GM23338 (cell line): Measurements from ENCODE around the gene PLEKHA7. TPM values are rescaled to one million over a fixed set of nuclear protein-coding genes. Genes with fewer than 3 reads are reported as not detected.
A peak's percentile ranks its signal among the peaks of the same experiment; 100 is the strongest.

Experiments
- ATAC-seq: fragments of 200-7000 bp; cut with Tn5 transposase; 3 replicates; pipeline ENCODE4 v1.9.1; 2020
- DNase-seq: peaks from one replicate; pipeline ENCODE4 v3.0.0-alpha.2; 2015; ENCODE audit warnings: low spot score
- H2AFZ ChIP-seq: fragments of 200-600 bp; sonication (generic); 2 replicates; pipeline ENCODE4 v1.8.0; 2016; ENCODE audit warnings: antibody characterized with exemption, mild to moderate bottlenecking, moderate library complexity
- H3F3A ChIP-seq: fragments of 200-600 bp; sonication (generic); replicated peaks from 2 replicates; pipeline ENCODE4 v1.8.0; 2017; ENCODE audit warnings: antibody characterized with exemption, mixed run types, low read depth
- H3K27ac ChIP-seq: fragments of 200-600 bp; sonication (generic); 2 replicates; pipeline ENCODE4 v1.6.1; 2016; ENCODE audit warnings: low read depth
- H3K27me3 ChIP-seq: fragments of 200-600 bp; sonication (generic); 2 replicates; pipeline ENCODE4 v1.8.0; 2016; ENCODE audit warnings: mild to moderate bottlenecking, mixed run types, moderate library complexity; ENCODE audit not compliant: insufficient read depth
- H3K36me3 ChIP-seq: fragments of 200-600 bp; sonication (generic); 2 replicates; pipeline ENCODE4 v1.8.0; 2016; ENCODE audit warnings: mild to moderate bottlenecking; ENCODE audit not compliant: insufficient read depth
- H3K4me1 ChIP-seq: fragments of 200-600 bp; sonication (generic); 2 replicates; pipeline ENCODE4 v1.8.0; 2016; ENCODE audit warnings: mild to moderate bottlenecking, moderate library complexity; ENCODE audit not compliant: insufficient read depth
- H3K4me2 ChIP-seq: fragments of 200-600 bp; sonication (generic); 2 replicates; pipeline ENCODE4 v1.7.1; 2017; ENCODE audit warnings: mixed run types
- H3K4me3 ChIP-seq: fragments of 200-600 bp; sonication (generic); 2 replicates; pipeline ENCODE4 v1.6.1; 2016; ENCODE audit warnings: mixed run types
- H3K79me2 ChIP-seq: fragments of 200-600 bp; sonication (generic); replicated peaks from 2 replicates; pipeline ENCODE4 v1.8.0; 2017; ENCODE audit warnings: mild to moderate bottlenecking; ENCODE audit not compliant: insufficient read depth
- H3K9me2 ChIP-seq: fragments of 200-600 bp; sonication (generic); 2 replicates; pipeline ENCODE4 v1.8.0; 2017; ENCODE audit not compliant: insufficient read depth
- H4K20me1 ChIP-seq: fragments of 200-600 bp; sonication (generic); replicated peaks from 2 replicates; pipeline ENCODE4 v1.8.0; 2017; ENCODE audit warnings: mild to moderate bottlenecking; ENCODE audit not compliant: insufficient read depth
- H3K27ac Mint-ChIP-seq: 2 replicates; pipeline ENCODE4 v1.8.0; 2020; ENCODE audit warnings: inconsistent platforms, mild to moderate bottlenecking, moderate library complexity, mixed read lengths
- H3K27me3 Mint-ChIP-seq: 3 replicates; pipeline ENCODE4 v1.8.0; 2022; ENCODE audit warnings: low read depth, mild to moderate bottlenecking, moderate library complexity, mixed read lengths, inconsistent platforms; ENCODE audit not compliant: insufficient read depth, poor library complexity
- H3K36me3 Mint-ChIP-seq: 3 replicates; pipeline ENCODE4 v1.8.0; 2021; ENCODE audit warnings: low read depth, mild to moderate bottlenecking, inconsistent platforms, moderate library complexity, mixed read lengths
- H3K4me1 Mint-ChIP-seq: 3 replicates; pipeline ENCODE4 v1.8.0; 2020; ENCODE audit warnings: mild to moderate bottlenecking, inconsistent platforms, mixed read lengths
- H3K4me3 Mint-ChIP-seq: 3 replicates; pipeline ENCODE4 v1.8.0; 2021; ENCODE audit warnings: moderate library complexity, mild to moderate bottlenecking, inconsistent platforms, mixed read lengths
- H3K9me3 Mint-ChIP-seq: 3 replicates; pipeline ENCODE4 v1.8.0; 2020; ENCODE audit warnings: moderate library complexity, mild to moderate bottlenecking, inconsistent platforms, mixed read lengths
- CREB1 ChIP-seq: fragments of 250-450 bp; sonication (Bioruptor Pico); IDR thresholded peaks from 2 replicates; pipeline ENCODE4 v1.5.0; 2020; ENCODE audit warnings: low read depth, mild to moderate bottlenecking, moderate library complexity
- CTCF ChIP-seq, 2 experiments: fragments of 200-600 bp in 1 of 2; sonication (generic) in 1 of 2; conservative IDR thresholded peaks; 2 replicates each; pipeline versions ENCODE4 v1.5.1 to v1.6.1; 2016 to 2017; ENCODE audit warnings: antibody characterized with exemption in 2 of 2, low read depth in 2 of 2, mild to moderate bottlenecking in 2 of 2, moderate library complexity in 1 of 2
- EZH2 ChIP-seq: fragments of 200-600 bp; sonication (generic); IDR thresholded peaks from one replicate; pipeline ENCODE4 v1.8.0; 2017; ENCODE audit warnings: antibody characterized with exemption, mild to moderate bottlenecking, low read depth; ENCODE audit not compliant: unreplicated experiment
- EZH2phosphoT487 ChIP-seq: fragments of 200-600 bp; sonication (generic); IDR thresholded peaks from one replicate; pipeline ENCODE4 v1.8.1; 2018; ENCODE audit warnings: antibody characterized with exemption; ENCODE audit not compliant: unreplicated experiment
- NANOG ChIP-seq: IDR thresholded peaks from 2 replicates; pipeline ENCODE4 v1.6.1; 2016; ENCODE audit warnings: antibody characterized with exemption, borderline replicate concordance
- REST ChIP-seq: IDR thresholded peaks from one replicate; pipeline ENCODE4 v1.6.1; 2018; ENCODE audit warnings: antibody characterized with exemption; ENCODE audit not compliant: unreplicated experiment
- ZNF331 ChIP-seq: fragments of 250-450 bp; sonication (Bioruptor Pico); IDR thresholded peaks from 2 replicates; pipeline ENCODE4 v1.5.0; 2020; ENCODE audit warnings: low read depth, mild to moderate bottlenecking, moderate library complexity
- polyA plus RNA-seq: library from polyadenylated mRNA; unstranded; fragments of >200 nt; fragmentation: Nextera tagmentation; extraction: Ambion mirVana; gene quantifications from 2 replicates; pipeline ENCODE4 v1.2.1, GENCODE V29; 2016
- total RNA-seq: library from RNA; depleted of rRNA; stranded (reverse); fragments of >200 nt; shearing (Covaris generic); gene quantifications from 2 replicates; pipeline ENCODE4 v1.2.3, GENCODE V29; 2014
- TF ChIP-seq, protein P1 (sequence below): IDR thresholded peaks from 2 replicates; pipeline ENCODE4 v1.6.1; 2016; ENCODE audit warnings: antibody characterized with exemption

The PLEKHA7 gene
- total and polyA plus RNA-seq, 2 experiments from 2014 or later: 9.7 to 15.8 TPM

DNA sequence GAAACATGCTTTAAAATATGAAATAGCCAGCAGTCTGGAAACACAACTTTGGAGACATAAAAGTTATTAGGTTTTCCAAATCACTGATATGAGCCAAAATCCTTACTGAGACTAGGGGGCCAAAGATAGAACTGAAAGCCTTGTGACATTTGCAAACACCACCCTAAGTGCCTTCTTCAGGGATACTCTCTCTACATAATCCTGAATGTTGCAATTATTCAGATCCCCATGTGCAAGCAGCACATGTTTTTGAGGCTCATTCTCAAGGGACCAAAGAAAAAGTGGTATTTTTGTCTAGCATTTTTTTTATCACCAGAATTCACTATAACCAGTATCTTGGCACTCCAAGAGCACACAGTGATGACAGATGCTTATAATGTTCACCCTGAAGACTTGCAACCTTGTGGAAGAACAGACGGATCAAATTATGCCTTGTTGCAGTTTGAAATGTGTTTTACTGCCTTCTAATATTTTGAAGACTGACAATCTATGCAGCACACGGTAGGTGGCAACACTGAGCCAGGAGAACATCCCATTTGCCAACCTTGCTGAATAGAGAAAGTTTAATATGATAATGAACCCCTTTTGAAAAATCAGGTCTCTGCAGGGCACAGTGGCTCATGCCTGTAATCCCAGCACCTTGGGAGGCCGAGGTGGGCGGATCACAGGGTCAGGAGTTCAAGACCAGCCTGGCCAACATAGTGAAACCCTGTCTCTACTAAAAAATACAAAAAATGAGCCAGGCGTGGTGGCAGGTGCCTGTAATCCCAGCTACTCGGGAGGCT, 78.5 kb downstream of the PLEKHA7 start:
- Histone ChIP-seq H3K27ac (no peak overlapping the region), H3K4me1 (no peaks in the 10 kb centered on the region), H3K36me3 (no peaks in the 10 kb centered on the region), H3K79me2 (no peaks in the 10 kb centered on the region), H3K4me2 (no peak overlapping the region), H3K27me3 (no peaks in the 10 kb centered on the region), H3F3A (no peaks in the 10 kb centered on the region), H3K4me3 (no peak overlapping the region), H2AFZ (no peak overlapping the region), H4K20me1 (peaks cover 11% of the 10 kb centered on the region; the same call in 1 of the 2 replicates), H3K9me2 (no peaks in the 10 kb centered on the region)
- no peaks in the 10 kb centered on the region for H3K9me3 Mint-ChIP-seq
- ATAC-seq (peak; percentile 84), DNase-seq (peak; percentile 83)
- no peak overlapping the region for H3K4me3 Mint-ChIP-seq
- H3K27ac Mint-ChIP-seq: no peak overlapping the region
- TF ChIP-seq NANOG: no peak
- TF ChIP-seq CTCF (conservative IDR thresholded peaks at IDR 0.05; ENCODE audit: low read depth in 2 of 2): peak; percentile 79 to 84
- no peak for TF ChIP-seq EZH2
- no peak for TF ChIP-seq EZH2phosphoT487
- TF ChIP-seq CREB1 (CRISPR knock-in tag): no peak
- no peak for TF ChIP-seq REST
- peaks cover 2% of the 10 kb centered on the region for H3K27me3 Mint-ChIP-seq
- no peaks in the 10 kb centered on the region for H3K36me3 Mint-ChIP-seq
- peaks cover 17% of the 10 kb centered on the region for H3K4me1 Mint-ChIP-seq

GRCh38 chr11:16933756-16934603, 80.2 kb downstream of the PLEKHA7 start:
- H3K4me1 Mint-ChIP-seq: peaks cover 15% of the 10 kb centered on the region
- H3K9me3 Mint-ChIP-seq: no peaks in the 10 kb centered on the region
- Histone ChIP-seq H3K36me3 (no peaks in the 10 kb centered on the region), H3K9me2 (no peaks in the 10 kb centered on the region), H3K79me2 (no peaks in the 10 kb centered on the region), H2AFZ (no peak overlapping the region), H3K27me3 (no peaks in the 10 kb centered on the region), H3F3A (no peaks in the 10 kb centered on the region), H3K4me2 (no peak overlapping the region), H4K20me1 (peaks cover 11% of the 10 kb centered on the region; the same call in 1 of the 2 replicates), H3K4me3 (no peak overlapping the region), H3K27ac (no peak overlapping the region), H3K4me1 (no peaks in the 10 kb centered on the region)
- H3K36me3 Mint-ChIP-seq: no peaks in the 10 kb centered on the region
- H3K27me3 Mint-ChIP-seq: peaks cover under 1% of the 10 kb centered on the region
- no peak overlapping the region for H3K4me3 Mint-ChIP-seq
- H3K27ac Mint-ChIP-seq: no peak overlapping the region
- ATAC-seq (peak; percentile 26; the same call in 2 of the 3 replicates), DNase-seq (no peak)
- TF ChIP-seq REST (no peak), ZNF331 (CRISPR knock-in tag) (no peak), CREB1 (CRISPR knock-in tag) (no peak)
- TF ChIP-seq, protein P1, sequence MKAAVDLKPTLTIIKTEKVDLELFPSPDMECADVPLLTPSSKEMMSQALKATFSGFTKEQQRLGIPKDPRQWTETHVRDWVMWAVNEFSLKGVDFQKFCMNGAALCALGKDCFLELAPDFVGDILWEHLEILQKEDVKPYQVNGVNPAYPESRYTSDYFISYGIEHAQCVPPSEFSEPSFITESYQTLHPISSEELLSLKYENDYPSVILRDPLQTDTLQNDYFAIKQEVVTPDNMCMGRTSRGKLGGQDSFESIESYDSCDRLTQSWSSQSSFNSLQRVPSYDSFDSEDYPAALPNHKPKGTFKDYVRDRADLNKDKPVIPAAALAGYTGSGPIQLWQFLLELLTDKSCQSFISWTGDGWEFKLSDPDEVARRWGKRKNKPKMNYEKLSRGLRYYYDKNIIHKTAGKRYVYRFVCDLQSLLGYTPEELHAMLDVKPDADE: no peak
